Pancreas (tissue), 10 donors: Measurements from ENCODE around the gene SPATA31D1. TPM values are rescaled to one million over a fixed set of nuclear protein-coding genes. Genes with fewer than 3 reads are reported as not detected.

Source experiments
- ATAC-seq, 4 donors: fragments of 200-7000 bp; cut with Tn5 transposase; one replicate each; pipeline versions ENCODE4 v1.8.0 to v1.9.1; 2020; ENCODE audit warnings: mild to moderate bottlenecking in 4 of 4, moderate library complexity in 4 of 4
- DNase-seq, 6 donors: peaks; one replicate each; pipeline ENCODE4 v3.0.0-alpha.2; 2020
- FAIRE-seq: peaks from 2 replicates; lab custom pipeline; 2012; peaks lifted over from hg19 to GRCh38; lab: Jason Lieb, UNC
- H3K27ac ChIP-seq, 4 donors: fragments of 200-600 bp; sonication (generic); 1 replicate in 3 of 4; 2 replicates in 1 of 4; pipeline versions ENCODE4 v1.5.0 to v1.8.0; 2020
- H3K27me3 ChIP-seq, 4 donors: fragments of 200-600 bp; one replicate each; pipeline ENCODE4 v1.8.0; 2021
- H3K36me3 ChIP-seq, 3 donors: fragments of 200-600 bp; sonication (generic) in 1 of 3; one replicate each; pipeline versions ENCODE4 v1.5.0 to v1.8.0; 2020 to 2021
- H3K4me1 ChIP-seq, 3 donors: fragments of 200-600 bp; one replicate each; pipeline ENCODE4 v1.8.0; 2021
- H3K4me3 ChIP-seq, 4 donors: fragments of 200-600 bp; sonication (generic) in 2 of 4; one replicate each; pipeline versions ENCODE4 v1.5.0 to v1.8.0; 2020 to 2021
- H3K9me3 ChIP-seq, 4 donors: fragments of 200-600 bp; one replicate each; pipeline ENCODE4 v1.8.0; 2021
- WGBS, 2 donors: extraction: QIAGEN DNeasy Blood & Tissue Kit; methylation state at CpG; one replicate each; pipeline ENCODE4 v1.1.7; 2013; 5-methylcytosine and 5-hydroxymethylcytosine counted together
- intact Hi-C, 3 donors: fragments of 100-400 bp; cut with DNase I; formaldehyde crosslinking; loops; one replicate each; pipeline versions ENCODE4 v1.11.1 to v1.14.2; 2022
- polyA plus RNA-seq, 2 donors: library from polyadenylated mRNA; stranded (reverse); fragments of 200-250 nt; gene quantifications; one replicate each; pipeline ENCODE4 v1.2.3, GENCODE V29; 2013
- total RNA-seq, 6 donors: library from RNA; stranded (reverse); fragmentation: NEBNext Ultra II Directional in 4 of 6; extraction: Animal tissue kit (Norgen Biotek cat#: 25700) in 4 of 6; gene quantifications; one replicate each; pipeline versions ENCODE4 v1.2.1 to v1.2.4, GENCODE V29; 2021 to 2023
- TF ChIP-seq, protein P1 (sequence below), 4 donors: fragments of 200-600 bp; sonication (generic) in 3 of 4; IDR thresholded peaks; one replicate each; pipeline versions ENCODE4 v1.5.0 to v1.8.0; 2021; ENCODE audit warnings: antibody characterized with exemption in 4 of 4
- donor health status: healthy with polysubstance abuse.
- donor health status: DM: no; HTN: no; CAD: no; lungs with moderate emphysema.
- donor health status: DM: no; HTN: no; CAD: no.
- donor health status: control.
- donor health status: control.
- donor health status: Bipolar disorder and iron deficiency.
- donor health status: DM: yes; HTN: yes; CAD: no.
- donor health status: DM: no; HTN: no; CAD: no.
- donor health status: DM: no; HTN: no; CAD: no.
- donor health status: DM: yes; HTN: yes; CAD: no.

SPATA31D1 gene
- total and polyA plus RNA-seq, 8 donors = not detected

DNA sequence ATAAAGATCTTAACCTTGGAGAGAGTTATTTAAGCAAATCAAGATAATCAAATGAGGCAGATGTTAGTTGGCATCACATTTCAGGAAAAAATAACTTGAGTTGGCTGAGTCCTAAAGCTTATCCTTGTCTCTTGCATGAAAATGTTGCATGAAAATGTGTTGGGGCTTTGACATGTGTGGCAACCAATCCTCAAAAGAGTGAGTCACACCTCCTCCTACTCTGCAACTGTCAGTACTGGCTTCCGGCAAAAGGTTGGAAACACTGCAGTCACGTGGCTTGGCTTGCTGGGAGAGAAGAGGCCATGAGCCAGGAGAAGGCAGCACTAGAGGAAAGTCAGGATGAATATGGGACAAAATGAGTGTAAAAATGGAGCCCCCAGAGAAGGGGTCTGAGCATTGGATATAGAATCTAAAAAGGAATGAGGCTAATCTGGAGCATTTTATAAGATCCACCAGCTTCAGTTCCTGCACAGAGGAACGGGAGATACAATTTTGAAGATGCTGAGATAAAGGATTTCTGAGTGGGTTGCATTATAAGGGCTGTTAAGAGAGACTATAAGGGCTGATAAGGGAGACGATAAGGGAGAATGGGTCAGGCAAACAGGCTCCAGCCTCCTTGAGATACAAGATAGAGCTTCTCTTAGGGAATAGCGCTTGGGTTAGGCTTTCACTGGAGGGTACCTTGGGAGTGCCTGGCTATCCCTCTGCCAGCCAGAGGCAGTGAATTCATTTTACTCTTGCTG, 43.1 kb downstream of the SPATA31D1 start:
- peak; percentile 68 to 79 (median 72) for ATAC-seq
- no peak for FAIRE-seq
- H3K36me3 ChIP-seq = no peaks in the 10 kb centered on the region
- intact Hi-C loops = no loop called here
- DNase-seq = peak in 4 of 6 donors; percentile 24 to 63 (median 33)
- TF ChIP-seq, protein P1, sequence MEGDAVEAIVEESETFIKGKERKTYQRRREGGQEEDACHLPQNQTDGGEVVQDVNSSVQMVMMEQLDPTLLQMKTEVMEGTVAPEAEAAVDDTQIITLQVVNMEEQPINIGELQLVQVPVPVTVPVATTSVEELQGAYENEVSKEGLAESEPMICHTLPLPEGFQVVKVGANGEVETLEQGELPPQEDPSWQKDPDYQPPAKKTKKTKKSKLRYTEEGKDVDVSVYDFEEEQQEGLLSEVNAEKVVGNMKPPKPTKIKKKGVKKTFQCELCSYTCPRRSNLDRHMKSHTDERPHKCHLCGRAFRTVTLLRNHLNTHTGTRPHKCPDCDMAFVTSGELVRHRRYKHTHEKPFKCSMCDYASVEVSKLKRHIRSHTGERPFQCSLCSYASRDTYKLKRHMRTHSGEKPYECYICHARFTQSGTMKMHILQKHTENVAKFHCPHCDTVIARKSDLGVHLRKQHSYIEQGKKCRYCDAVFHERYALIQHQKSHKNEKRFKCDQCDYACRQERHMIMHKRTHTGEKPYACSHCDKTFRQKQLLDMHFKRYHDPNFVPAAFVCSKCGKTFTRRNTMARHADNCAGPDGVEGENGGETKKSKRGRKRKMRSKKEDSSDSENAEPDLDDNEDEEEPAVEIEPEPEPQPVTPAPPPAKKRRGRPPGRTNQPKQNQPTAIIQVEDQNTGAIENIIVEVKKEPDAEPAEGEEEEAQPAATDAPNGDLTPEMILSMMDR (IDR thresholded peaks at IDR 0.05) = no peak
- H3K27me3 ChIP-seq = no peaks in the 10 kb centered on the region
- H3K9me3 ChIP-seq = no peaks in the 10 kb centered on the region
- 44 to 48% methylated on average over 5 of the region's 5 CpGs for WGBS, 2 donors
- no peak overlapping the region for H3K4me3 ChIP-seq
- no peaks in the 10 kb centered on the region for H3K4me1 ChIP-seq
- H3K27ac ChIP-seq = no peak overlapping the region

DNA sequence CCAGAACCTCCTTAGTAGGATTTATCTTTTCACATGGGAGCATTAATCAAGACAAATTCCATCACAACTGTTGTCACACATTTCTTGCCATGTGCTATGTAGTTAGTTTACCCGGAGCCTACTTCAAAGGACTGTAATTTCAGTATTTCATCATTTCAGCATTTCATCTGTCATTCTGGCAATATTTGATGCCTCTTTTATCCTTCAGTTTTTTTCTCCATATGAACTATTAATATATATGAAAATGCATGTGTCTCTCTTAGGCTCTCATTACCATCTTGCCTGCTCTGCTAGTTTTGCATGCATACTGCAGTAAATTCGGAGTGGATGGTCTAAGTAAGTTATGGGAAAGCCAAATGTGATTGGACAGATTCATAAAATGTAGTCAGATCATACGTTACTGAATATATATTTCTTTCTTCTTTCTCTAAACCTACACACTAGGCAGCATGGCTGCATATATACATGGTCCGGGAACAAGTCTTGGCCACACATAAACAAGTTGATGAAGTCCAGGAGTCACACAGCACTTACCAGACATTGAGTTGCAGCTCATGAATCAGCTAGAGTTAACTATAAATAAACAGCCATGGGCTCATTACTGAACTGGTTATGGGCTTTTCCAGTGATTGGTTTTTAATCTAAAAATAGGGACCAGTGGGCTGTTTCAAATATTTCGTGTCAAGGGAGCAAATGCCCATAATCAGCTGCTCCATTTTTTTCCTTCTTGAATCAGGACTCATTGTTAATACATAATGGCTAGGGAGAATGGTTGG, 46.6 kb downstream of the SPATA31D1 start:
- no peaks in the 10 kb centered on the region for H3K4me1 ChIP-seq
- DNase-seq (no peak), ATAC-seq (no peak), FAIRE-seq (no peak)
- WGBS, 2 donors = 50 to 51% methylated on average over 5 of the region's 5 CpGs
- H3K27me3 ChIP-seq = no peaks in the 10 kb centered on the region
- intact Hi-C loops = no loop called here
- TF ChIP-seq, protein P1 (IDR thresholded peaks at IDR 0.05) = no peak
- H3K9me3 ChIP-seq = no peaks in the 10 kb centered on the region
- H3K27ac ChIP-seq = no peak overlapping the region
- no peaks in the 10 kb centered on the region for H3K36me3 ChIP-seq
- H3K4me3 ChIP-seq = no peak overlapping the region

DNA sequence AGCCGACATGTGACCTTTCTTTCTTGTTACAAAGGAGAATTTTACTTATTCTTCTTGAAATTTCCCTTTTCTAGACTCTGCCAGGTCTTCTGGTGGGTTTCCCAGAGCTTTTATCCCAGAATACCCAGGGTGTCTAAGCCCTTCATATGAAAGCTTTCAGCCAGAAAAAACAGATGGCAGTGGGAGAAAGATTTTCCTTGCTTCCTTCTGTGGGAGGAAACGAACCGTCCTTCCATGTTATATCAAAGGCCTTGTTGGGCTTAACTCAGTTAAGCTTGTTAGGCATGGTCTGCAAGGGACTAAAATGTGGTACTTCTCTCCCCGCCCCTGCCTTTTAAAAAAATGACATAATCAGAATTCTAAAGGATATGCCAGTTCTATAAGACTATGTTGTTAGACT, 47.5 kb downstream of the SPATA31D1 start:
- intact Hi-C loops = no loop called here
- FAIRE-seq = no peak
- H3K4me1 ChIP-seq = no peaks in the 10 kb centered on the region
- H3K36me3 ChIP-seq = no peaks in the 10 kb centered on the region
- no peaks in the 10 kb centered on the region for H3K9me3 ChIP-seq
- no peak overlapping the region for H3K27ac ChIP-seq
- no peak for DNase-seq
- no peak overlapping the region for H3K4me3 ChIP-seq
- ATAC-seq = no peak
- H3K27me3 ChIP-seq = no peaks in the 10 kb centered on the region
- TF ChIP-seq, protein P1 (IDR thresholded peaks at IDR 0.05) = no peak
- WGBS, 2 donors = 69 to 83% methylated on average over 4 of the region's 4 CpGs

DNA sequence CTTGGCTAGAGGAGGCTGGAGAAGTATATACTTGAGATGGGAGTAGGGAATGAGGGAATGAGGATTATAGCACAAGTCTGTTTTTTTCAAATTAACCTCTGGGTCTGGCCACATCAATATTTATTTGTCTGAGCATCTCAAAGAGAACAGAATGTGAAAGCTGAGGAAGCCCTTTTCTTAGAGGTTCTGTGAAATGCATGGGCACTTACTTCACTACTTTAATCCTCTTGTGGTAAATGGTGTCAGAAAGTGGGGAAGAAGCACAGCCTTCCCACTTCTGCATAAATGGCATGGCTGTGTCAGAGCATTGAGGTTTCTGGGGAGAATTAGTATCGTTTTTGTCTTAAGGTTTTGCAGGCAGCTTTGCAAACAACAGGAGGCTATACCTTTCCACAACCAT, 48.6 kb downstream of the SPATA31D1 start:
- no peak for FAIRE-seq
- Histone ChIP-seq H3K27ac (no peak overlapping the region), H3K4me3 (no peak overlapping the region), H3K9me3 (no peaks in the 10 kb centered on the region), H3K36me3 (no peaks in the 10 kb centered on the region), H3K27me3 (no peaks in the 10 kb centered on the region), H3K4me1 (no peaks in the 10 kb centered on the region)
- DNase-seq = no peak
- TF ChIP-seq, protein P1 (IDR thresholded peaks at IDR 0.05) = no peak
- no peak for ATAC-seq
- intact Hi-C loops = no loop called here
- WGBS, 2 donors = 44 to 56% methylated on average over 1 of the region's 1 CpG
